ENCODE measurements around the gene OR10P1. TPM values are rescaled to one million over a fixed set of nuclear protein-coding genes. Genes with fewer than 3 reads are reported as not detected.

OR10P1 gene
- total and polyA plus RNA-seq, 11 donors, result not detected

GRCh38 chr12:55612646-55613045 is 24.0 kb upstream of the OR10P1 start:
- 54 to 61% (median 57%) methylated on average over 2 of the region's 2 CpGs for whole genome bisulfite sequencing, 4 donors
- H3K27ac ChIP-seq, result no peak overlapping the region
- H3K4me1 ChIP-seq, result no peaks in the 10 kb centered on the region
- no peaks in the 10 kb centered on the region for H3K36me3 ChIP-seq
- ATAC-seq, result no peak
- intact Hi-C loops (cut with DNase I), result loop anchor here in 4 of 10 donors (2.0 to 10.0 kb wide), 4 partner anchors 14 to 618 kb away; partner anchors contain the start of gene OR6C2 (in 1 of the 4)
- DNase-seq, result no peak
- TF ChIP-seq, protein P1, sequence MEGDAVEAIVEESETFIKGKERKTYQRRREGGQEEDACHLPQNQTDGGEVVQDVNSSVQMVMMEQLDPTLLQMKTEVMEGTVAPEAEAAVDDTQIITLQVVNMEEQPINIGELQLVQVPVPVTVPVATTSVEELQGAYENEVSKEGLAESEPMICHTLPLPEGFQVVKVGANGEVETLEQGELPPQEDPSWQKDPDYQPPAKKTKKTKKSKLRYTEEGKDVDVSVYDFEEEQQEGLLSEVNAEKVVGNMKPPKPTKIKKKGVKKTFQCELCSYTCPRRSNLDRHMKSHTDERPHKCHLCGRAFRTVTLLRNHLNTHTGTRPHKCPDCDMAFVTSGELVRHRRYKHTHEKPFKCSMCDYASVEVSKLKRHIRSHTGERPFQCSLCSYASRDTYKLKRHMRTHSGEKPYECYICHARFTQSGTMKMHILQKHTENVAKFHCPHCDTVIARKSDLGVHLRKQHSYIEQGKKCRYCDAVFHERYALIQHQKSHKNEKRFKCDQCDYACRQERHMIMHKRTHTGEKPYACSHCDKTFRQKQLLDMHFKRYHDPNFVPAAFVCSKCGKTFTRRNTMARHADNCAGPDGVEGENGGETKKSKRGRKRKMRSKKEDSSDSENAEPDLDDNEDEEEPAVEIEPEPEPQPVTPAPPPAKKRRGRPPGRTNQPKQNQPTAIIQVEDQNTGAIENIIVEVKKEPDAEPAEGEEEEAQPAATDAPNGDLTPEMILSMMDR (IDR thresholded peaks at IDR 0.05), result no peak
- TF ChIP-seq POLR2A (IDR thresholded peaks at IDR 0.05), result no peak
- H3K4me3 ChIP-seq, result no peak overlapping the region
- H3K27me3 ChIP-seq, result peaks cover 0 to 12% (median 0%) of the 10 kb centered on the region in 9 donors
- peaks cover 0 to 36% (median 17%) of the 10 kb centered on the region in 12 donors for H3K9me3 ChIP-seq

GRCh38 chr12:55614764-55615163 is 21.9 kb upstream of the OR10P1 start:
- H3K27ac ChIP-seq, result no peak overlapping the region
- peaks cover 0 to 36% (median 17%) of the 10 kb centered on the region in 12 donors for H3K9me3 ChIP-seq
- H3K27me3 ChIP-seq, result peaks cover 0 to under 1% (median 0%) of the 10 kb centered on the region in 9 donors
- H3K4me1 ChIP-seq, result peaks cover 0 to 4% (median 0%) of the 10 kb centered on the region in 12 donors
- H3K4me3 ChIP-seq, result no peak overlapping the region
- 81 to 89% (median 85%) methylated on average over 1 of the region's 1 CpG for WGBS, 4 donors
- H3K36me3 ChIP-seq, result no peaks in the 10 kb centered on the region
- ATAC-seq, result no peak
- TF ChIP-seq, protein P1 (IDR thresholded peaks at IDR 0.05), result no peak
- no peak for DNase-seq
- intact Hi-C loops (cut with DNase I), result loop anchor here in 6 of 10 donors (5.0 to 10.0 kb wide), 4 partner anchors 170 to 620 kb away; partner anchors contain the start of gene OR6C2 (in 1 of the 6)

DNA sequence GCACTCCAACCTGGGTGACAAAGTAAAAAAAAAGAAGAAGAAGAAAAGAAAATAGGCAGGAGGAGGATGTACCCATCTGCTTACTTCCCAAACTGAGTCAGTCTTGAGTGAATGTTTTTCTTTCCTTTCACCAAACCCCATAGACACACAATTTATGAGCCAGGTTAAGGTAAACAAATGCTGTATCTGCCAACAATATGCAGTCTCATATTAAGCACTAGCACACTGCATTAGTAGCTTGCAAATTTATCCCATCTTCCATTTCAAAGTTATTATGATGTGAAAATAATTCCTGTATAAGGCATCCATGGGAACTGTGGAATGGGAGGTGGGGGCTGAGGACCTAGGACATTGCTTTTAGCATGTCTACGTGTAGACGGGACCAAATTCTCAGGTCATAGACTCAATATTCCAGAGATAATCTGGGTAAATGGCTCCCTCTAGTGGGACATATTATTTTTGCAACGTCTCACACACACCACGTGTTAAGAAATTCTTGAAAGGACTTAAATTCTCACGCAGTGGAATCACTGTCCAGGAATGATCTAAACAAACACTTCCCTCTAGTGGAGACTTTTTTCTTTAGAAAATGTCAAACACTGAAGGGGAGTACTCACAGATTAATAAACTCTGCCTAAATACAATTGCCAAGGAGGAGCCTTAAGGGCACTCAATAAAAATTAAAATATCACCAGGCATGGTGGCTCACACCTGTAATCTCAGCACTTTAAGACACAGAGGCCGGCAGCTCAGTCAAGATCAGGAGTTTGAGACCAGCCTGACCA is 17.1 kb upstream of the OR10P1 start:
- Histone ChIP-seq H3K27ac (no peak overlapping the region), H3K4me1 (peaks cover 0 to 6% (median 0%) of the 10 kb centered on the region in 12 donors), H3K27me3 (peaks cover 0 to 4% (median 0%) of the 10 kb centered on the region in 9 donors), H3K36me3 (no peaks in the 10 kb centered on the region), H3K4me3 (no peak overlapping the region), H3K9me3 (peaks cover 0 to 32% (median 15%) of the 10 kb centered on the region in 12 donors)
- TF ChIP-seq POLR2A (IDR thresholded peaks at IDR 0.05), result no peak
- TF ChIP-seq, protein P1 (IDR thresholded peaks at IDR 0.05), result peak; percentile 74 to 89 (median 84)
- intact Hi-C loops (cut with DNase I), result loop anchor here in 9 of 10 donors (1.0 to 10.0 kb wide), 7 partner anchors 175 to 625 kb away; partner anchors contain the start of gene OR6C2 (in 1 of the 9)
- WGBS, 4 donors, result 6 to 10% (median 8%) methylated on average over 6 of the region's 6 CpGs
- ATAC-seq, result peak; percentile 88 to 92 (median 91)
- DNase-seq, result peak in 2 of 5 donors; percentile 38 to 53

- intact Hi-C loops (cut with DNase I), result no loop called here
- H3K4me1 ChIP-seq, result peaks cover 0 to 21% (median 3%) of the 10 kb centered on the region in 12 donors
- no peak for DNase-seq
These were observed 12.6 kb upstream of the OR10P1 start for GRCh38 chr12:55624056-55624455.

More at GRCh38 chr12:55624056-55624455, 12.6 kb upstream of the OR10P1 start:
- no peak for TF ChIP-seq POLR2A (IDR thresholded peaks at IDR 0.05)
- TF ChIP-seq, protein P1 (IDR thresholded peaks at IDR 0.05), result no peak
- ATAC-seq, result no peak
- no peaks in the 10 kb centered on the region for H3K9me3 ChIP-seq
- peaks cover 0 to 4% (median 0%) of the 10 kb centered on the region in 9 donors for H3K27me3 ChIP-seq
- H3K36me3 ChIP-seq, result no peaks in the 10 kb centered on the region
- H3K4me3 ChIP-seq, result no peak overlapping the region
- no peak overlapping the region for H3K27ac ChIP-seq
